ENCODE measurements around the gene TANC2. TPM values are rescaled to one million over a fixed set of nuclear protein-coding genes. Genes with fewer than 3 reads are reported as not detected.
A peak's percentile ranks its signal among the peaks of the same experiment; 100 is the strongest.
"Not testable (repeated sequence)": the region's sequence is repeated elsewhere in the genome, so short reads cannot be mapped to it uniquely, and the experiment has no call there.

The TANC2 gene
- total RNA-seq, 2 experiments from 2014 or later = 20.0 to 22.2 TPM

- H3K9me3 Mint-ChIP-seq = no peaks in the 10 kb centered on the region
- H3K27ac Mint-ChIP-seq = no peak overlapping the region
- DNase-seq (no peak), ATAC-seq (ENCODE audit: low read depth) (no peak)
- POLR2A ChIA-PET = no interaction called here
- peaks cover 15% of the 10 kb centered on the region for H3K4me1 Mint-ChIP-seq
- H3K4me3 Mint-ChIP-seq = no peak overlapping the region
- peaks cover 15% of the 10 kb centered on the region for H3K27me3 Mint-ChIP-seq
- no peaks in the 10 kb centered on the region for H3K36me3 Mint-ChIP-seq
These were observed 5.8 kb downstream of the TANC2 start for GRCh38 chr17:62971853-62972252.

- peaks cover 2% of the 10 kb centered on the region for H3K36me3 Mint-ChIP-seq
- peaks cover 3% of the 10 kb centered on the region for H3K27me3 Mint-ChIP-seq
- no peak for DNase-seq
- POLR2A ChIA-PET = no interaction called here
- H3K4me1 Mint-ChIP-seq = no peaks in the 10 kb centered on the region
- peaks cover 1% of the 10 kb centered on the region for H3K9me3 Mint-ChIP-seq
- no peak overlapping the region for H3K27ac Mint-ChIP-seq
- ATAC-seq (ENCODE audit: low read depth) = no peak
- no peak overlapping the region for H3K4me3 Mint-ChIP-seq
These were observed 8.8 kb downstream of the TANC2 start for GRCh38 chr17:62974788-62975187.

- no peak overlapping the region for H3K4me3 Mint-ChIP-seq
- no peak for ATAC-seq (ENCODE audit: low read depth)
- peaks cover 2% of the 10 kb centered on the region for H3K36me3 Mint-ChIP-seq
- peaks cover 1% of the 10 kb centered on the region for H3K9me3 Mint-ChIP-seq
- H3K4me1 Mint-ChIP-seq = no peaks in the 10 kb centered on the region
- POLR2A ChIA-PET = no interaction called here
- DNase-seq = no peak
- peaks cover 3% of the 10 kb centered on the region for H3K27me3 Mint-ChIP-seq
- H3K27ac Mint-ChIP-seq = no peak overlapping the region
These were observed 9.2 kb downstream of the TANC2 start for GRCh38 chr17:62975206-62975605.

DNA sequence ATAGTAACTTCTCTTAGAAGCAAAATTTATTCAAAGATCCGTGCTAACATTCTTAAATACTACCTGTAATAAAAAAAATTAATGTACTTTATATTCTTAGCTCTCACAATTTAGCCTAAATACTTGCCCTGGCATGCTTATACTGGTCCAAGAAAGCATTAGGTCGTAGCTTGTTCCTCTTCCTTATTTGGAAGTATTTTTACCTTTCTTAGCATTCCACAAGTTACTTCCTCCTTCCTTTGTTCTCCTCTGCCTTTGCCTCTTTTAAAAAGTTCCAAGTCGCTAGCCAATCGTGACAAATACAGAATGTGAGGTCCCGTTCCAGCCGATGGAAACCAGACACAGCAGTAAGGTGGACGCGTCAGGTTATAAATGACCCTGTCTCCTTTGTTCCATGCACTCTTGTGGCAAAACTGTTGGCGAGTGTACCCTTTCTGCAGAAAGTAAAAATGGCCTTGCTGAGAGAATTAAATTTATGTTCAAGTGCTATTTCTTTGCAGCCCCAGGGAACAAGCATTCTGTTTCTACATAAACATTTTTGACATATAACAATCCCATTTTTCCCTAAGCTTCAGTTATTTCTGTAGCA is 10.7 kb downstream of the TANC2 start:
- not testable (repeated sequence) for DNase-seq; H3K36me3 Mint-ChIP-seq; H3K4me3 Mint-ChIP-seq; H3K27me3 Mint-ChIP-seq; H3K9me3 Mint-ChIP-seq; H3K4me1 Mint-ChIP-seq; H3K27ac Mint-ChIP-seq; ATAC-seq (ENCODE audit: low read depth)
- POLR2A ChIA-PET = interaction anchor here (0.5 kb wide), 1 partner anchor 106 kb away, joined by 3 read pairs; no protein-coding TSS in a partner anchor

DNA sequence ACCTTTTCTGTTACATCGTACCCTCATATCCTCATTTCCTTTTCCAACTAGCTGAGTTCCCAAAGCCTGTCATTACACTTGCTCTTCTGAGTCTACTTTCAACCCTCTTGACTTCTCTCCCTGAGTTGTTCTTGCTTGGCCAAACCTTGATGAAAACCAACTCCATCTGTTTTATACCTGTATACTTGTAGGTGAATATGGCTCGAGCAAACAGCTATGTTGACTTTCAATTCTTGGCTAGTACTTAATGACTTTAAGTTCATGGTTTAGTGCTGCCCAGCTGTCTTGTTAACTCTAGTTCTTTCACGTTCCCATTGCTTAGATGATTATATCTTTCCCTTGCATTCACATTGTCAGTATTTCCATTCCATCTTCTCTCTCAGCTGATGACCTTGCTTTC is 14.8 kb downstream of the TANC2 start:
- DNase-seq (no peak), ATAC-seq (ENCODE audit: low read depth) (no peak)
- Mint-ChIP-seq H3K27me3 (no peaks in the 10 kb centered on the region), H3K27ac (no peak overlapping the region), H3K9me3 (peaks cover 14% of the 10 kb centered on the region), H3K4me3 (no peak overlapping the region), H3K4me1 (no peaks in the 10 kb centered on the region), H3K36me3 (peaks cover 6% of the 10 kb centered on the region)
- POLR2A ChIA-PET = no interaction called here

- Mint-ChIP-seq H3K27me3 (no peaks in the 10 kb centered on the region), H3K9me3 (peaks cover 16% of the 10 kb centered on the region), H3K4me3 (no peak overlapping the region), H3K4me1 (no peaks in the 10 kb centered on the region), H3K36me3 (peaks cover 6% of the 10 kb centered on the region), H3K27ac (no peak overlapping the region)
- POLR2A ChIA-PET = no interaction called here
- DNase-seq = no peak
- no peak for ATAC-seq (ENCODE audit: low read depth)
These were observed 15.9 kb downstream of the TANC2 start for GRCh38 chr17:62981933-62982332.

- Mint-ChIP-seq H3K4me3 (no peak overlapping the region), H3K36me3 (peaks cover 4% of the 10 kb centered on the region), H3K9me3 (peaks cover 15% of the 10 kb centered on the region), H3K4me1 (no peaks in the 10 kb centered on the region), H3K27me3 (no peaks in the 10 kb centered on the region), H3K27ac (no peak overlapping the region)
- DNase-seq = no peak
- ATAC-seq (ENCODE audit: low read depth) = no peak
- POLR2A ChIA-PET = no interaction called here
These were observed 18.8 kb downstream of the TANC2 start for GRCh38 chr17:62984801-62985200.

GRCh38 chr17:62986549-62986948 is 20.5 kb downstream of the TANC2 start:
- Mint-ChIP-seq H3K4me3 (no peak overlapping the region), H3K36me3 (peaks cover 4% of the 10 kb centered on the region), H3K9me3 (peaks cover 15% of the 10 kb centered on the region), H3K27me3 (no peaks in the 10 kb centered on the region), H3K27ac (no peak overlapping the region), H3K4me1 (no peaks in the 10 kb centered on the region)
- ATAC-seq (ENCODE audit: low read depth) (no peak), DNase-seq (no peak)
- POLR2A ChIA-PET = no interaction called here

DNA sequence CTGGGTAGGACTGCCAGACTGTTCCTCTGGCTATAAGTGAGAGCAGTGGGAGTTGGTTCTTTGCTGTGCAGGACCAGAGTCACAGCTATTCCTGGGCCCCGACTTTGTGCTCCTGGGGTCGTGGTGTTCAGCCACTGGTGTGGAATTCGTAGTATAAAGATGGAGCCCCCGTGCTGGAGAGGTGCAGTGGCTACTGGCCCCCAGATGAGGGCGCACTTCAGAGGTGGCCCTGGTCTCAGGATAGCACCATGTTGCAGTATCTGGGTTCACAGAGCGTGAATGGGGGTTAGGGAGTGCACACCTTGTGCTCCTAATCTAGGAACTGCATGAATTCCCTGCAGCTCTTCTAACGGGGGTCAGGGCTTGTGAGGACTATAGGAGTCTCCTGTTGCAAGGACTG is 21.1 kb downstream of the TANC2 start:
- H3K9me3 Mint-ChIP-seq = peaks cover 15% of the 10 kb centered on the region
- POLR2A ChIA-PET = no interaction called here
- ATAC-seq (ENCODE audit: low read depth) = no peak
- no peaks in the 10 kb centered on the region for H3K4me1 Mint-ChIP-seq
- no peak for DNase-seq
- peaks cover 4% of the 10 kb centered on the region for H3K36me3 Mint-ChIP-seq
- no peaks in the 10 kb centered on the region for H3K27me3 Mint-ChIP-seq
- no peak overlapping the region for H3K4me3 Mint-ChIP-seq
- no peak overlapping the region for H3K27ac Mint-ChIP-seq

DNA sequence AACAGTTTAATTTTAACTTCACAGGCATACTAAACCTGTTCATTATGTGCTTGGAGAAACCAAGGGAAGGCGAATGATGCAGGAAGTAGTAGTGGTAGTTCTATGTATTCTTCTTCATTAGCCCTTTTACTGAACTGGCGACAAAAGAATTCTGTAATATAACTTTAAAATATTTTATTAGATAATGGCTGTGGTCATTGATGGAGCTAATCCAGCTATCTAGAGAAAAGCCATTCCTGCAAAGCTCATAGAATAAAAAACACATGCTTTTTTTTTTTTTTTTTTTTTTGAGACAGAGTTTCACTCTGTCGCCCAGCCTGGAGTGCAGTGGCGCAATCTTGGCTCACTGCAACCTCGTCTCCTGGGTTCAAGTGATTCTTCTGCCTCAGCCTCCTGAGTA is 23.5 kb downstream of the TANC2 start:
- Mint-ChIP-seq H3K36me3 (no peaks in the 10 kb centered on the region), H3K4me1 (no peaks in the 10 kb centered on the region), H3K4me3 (no peak overlapping the region), H3K27ac (no peak overlapping the region), H3K27me3 (no peaks in the 10 kb centered on the region), H3K9me3 (peaks cover 7% of the 10 kb centered on the region)
- POLR2A ChIA-PET = no interaction called here
- ATAC-seq (ENCODE audit: low read depth) (no peak), DNase-seq (no peak)

GRCh38 chr17:62994931-62995330 is 28.9 kb downstream of the TANC2 start:
- no peaks in the 10 kb centered on the region for H3K9me3 Mint-ChIP-seq
- no peaks in the 10 kb centered on the region for H3K27me3 Mint-ChIP-seq
- POLR2A ChIA-PET = interaction anchor here (0.5 kb wide), 1 partner anchor 102 kb away, joined by 3 read pairs; no protein-coding TSS in a partner anchor
- H3K36me3 Mint-ChIP-seq = peaks cover 2% of the 10 kb centered on the region
- H3K27ac Mint-ChIP-seq = no peak overlapping the region
- no peak for ATAC-seq (ENCODE audit: low read depth)
- H3K4me1 Mint-ChIP-seq = peaks cover 5% of the 10 kb centered on the region
- H3K4me3 Mint-ChIP-seq = no peak overlapping the region
- DNase-seq = no peak

GRCh38 chr17:62995377-62995885 is 29.4 kb downstream of the TANC2 start:
- Mint-ChIP-seq H3K4me3 (no peak overlapping the region), H3K9me3 (no peaks in the 10 kb centered on the region), H3K27ac (no peak overlapping the region), H3K27me3 (no peaks in the 10 kb centered on the region), H3K36me3 (peaks cover 2% of the 10 kb centered on the region), H3K4me1 (peaks cover 5% of the 10 kb centered on the region)
- POLR2A ChIA-PET = interaction anchor here (0.5 kb wide), 1 partner anchor 102 kb away, joined by 3 read pairs; no protein-coding TSS in a partner anchor
- ATAC-seq (ENCODE audit: low read depth) = peak; percentile 72
- DNase-seq = no peak

GRCh38 chr17:62996221-62996620 is 30.2 kb downstream of the TANC2 start:
- Mint-ChIP-seq H3K4me1 (peaks cover 5% of the 10 kb centered on the region), H3K4me3 (no peak overlapping the region), H3K27ac (no peak overlapping the region), H3K27me3 (no peaks in the 10 kb centered on the region), H3K9me3 (no peaks in the 10 kb centered on the region), H3K36me3 (peaks cover 2% of the 10 kb centered on the region)
- ATAC-seq (ENCODE audit: low read depth) (no peak), DNase-seq (no peak)
- POLR2A ChIA-PET = no interaction called here

- DNase-seq (no peak), ATAC-seq (ENCODE audit: low read depth) (no peak)
- Mint-ChIP-seq H3K27ac (no peak overlapping the region), H3K4me3 (no peak overlapping the region), H3K4me1 (peaks cover 5% of the 10 kb centered on the region), H3K27me3 (no peaks in the 10 kb centered on the region), H3K9me3 (peaks cover 3% of the 10 kb centered on the region), H3K36me3 (peaks cover 2% of the 10 kb centered on the region)
- POLR2A ChIA-PET = no interaction called here
These were observed 32.1 kb downstream of the TANC2 start for GRCh38 chr17:62998166-62998565.

Measured in activated naive CD8-positive, alpha-beta T cell treated with anti-CD3 and anti-CD28 coated beads, Interleukin-2, amount 10 ng/mL, durations not matched to agents 7 days and 5 days (primary cell).